ENCODE data around the gene PPP2R1B.
"Not testable (repeated sequence)": the region's sequence is repeated elsewhere in the genome, so short reads cannot be mapped to it uniquely, and the experiment has no call there.

Gene PPP2R1B

GRCh38 chr11:111777094-111778046, 11.2 kb upstream of the PPP2R1B start:
- DNase-seq (ENCODE audit: low read depth in 1 of 2, low spot score in 1 of 2): peak; percentile 66 to 85
- TF ChIP-seq JUND (IDR thresholded peaks at IDR 0.05; ENCODE audit: low read depth): no peak
- in situ Hi-C loops (cut with HindIII; ENCODE audit: low pct_unique_long_range_greater_than_20kb, low sequenced_read_pairs): no loop called here

GRCh38 chr11:111776398-111777093, 10.4 kb upstream of the PPP2R1B start:
- TF ChIP-seq JUND (IDR thresholded peaks at IDR 0.05; ENCODE audit: low read depth): no peak
- no peak for DNase-seq (ENCODE audit: low read depth in 1 of 2, low spot score in 1 of 2)
- in situ Hi-C loops (cut with HindIII; ENCODE audit: low pct_unique_long_range_greater_than_20kb, low sequenced_read_pairs): no loop called here

GRCh38 chr11:111774955-111775710, 8.9 kb upstream of the PPP2R1B start:
- no peak for TF ChIP-seq JUND (IDR thresholded peaks at IDR 0.05; ENCODE audit: low read depth)
- DNase-seq (ENCODE audit: low read depth in 1 of 2, low spot score in 1 of 2): no peak
- in situ Hi-C loops (cut with HindIII; ENCODE audit: low pct_unique_long_range_greater_than_20kb, low sequenced_read_pairs): no loop called here

- DNase-seq (ENCODE audit: low read depth in 1 of 2, low spot score in 1 of 2): no peak
- TF ChIP-seq JUND (IDR thresholded peaks at IDR 0.05; ENCODE audit: low read depth): no peak
- in situ Hi-C loops (cut with HindIII; ENCODE audit: low pct_unique_long_range_greater_than_20kb, low sequenced_read_pairs): no loop called here
These were observed 6.3 kb upstream of the PPP2R1B start for GRCh38 chr11:111772535-111772934.

GRCh38 chr11:111771205-111771604, 5.0 kb upstream of the PPP2R1B start:
- DNase-seq (ENCODE audit: low read depth in 1 of 2, low spot score in 1 of 2); in situ Hi-C loops (cut with HindIII; ENCODE audit: low pct_unique_long_range_greater_than_20kb, low sequenced_read_pairs): not testable (repeated sequence)

GRCh38 chr11:111770581-111771134, 4.5 kb upstream of the PPP2R1B start:
- DNase-seq (ENCODE audit: low read depth in 1 of 2, low spot score in 1 of 2): no peak
- in situ Hi-C loops (cut with HindIII; ENCODE audit: low pct_unique_long_range_greater_than_20kb, low sequenced_read_pairs): no loop called here

GRCh38 chr11:111766834-111767142, 599 bp upstream of the PPP2R1B start:
- in situ Hi-C loops (cut with HindIII; ENCODE audit: low pct_unique_long_range_greater_than_20kb, low sequenced_read_pairs): no loop called here
- TF ChIP-seq JUND (IDR thresholded peaks at IDR 0.05; ENCODE audit: low read depth): no peak
- DNase-seq (ENCODE audit: low read depth in 1 of 2, low spot score in 1 of 2): no peak

More at GRCh38 chr11:111770581-111771134, 4.5 kb upstream of the PPP2R1B start:
- no peak for TF ChIP-seq JUND (IDR thresholded peaks at IDR 0.05; ENCODE audit: low read depth)

GRCh38 chr11:111765320-111765983, 737 bp downstream of the PPP2R1B start:
- in situ Hi-C loops (cut with HindIII; ENCODE audit: low pct_unique_long_range_greater_than_20kb, low sequenced_read_pairs): no loop called here
- no peak for TF ChIP-seq JUND (IDR thresholded peaks at IDR 0.05; ENCODE audit: low read depth)
- DNase-seq (ENCODE audit: low read depth in 1 of 2, low spot score in 1 of 2): peak; percentile 26 to 30

GRCh38 chr11:111764621-111765020, 1.6 kb downstream of the PPP2R1B start:
- no peak for DNase-seq (ENCODE audit: low read depth in 1 of 2, low spot score in 1 of 2)
- in situ Hi-C loops (cut with HindIII; ENCODE audit: low pct_unique_long_range_greater_than_20kb, low sequenced_read_pairs): no loop called here

GRCh38 chr11:111762981-111763643, 3.1 kb downstream of the PPP2R1B start:
- no peak for TF ChIP-seq JUND (IDR thresholded peaks at IDR 0.05; ENCODE audit: low read depth)
- peak in 1 of 2 experiments; percentile 29 for DNase-seq (ENCODE audit: low read depth in 1 of 2, low spot score in 1 of 2)
- in situ Hi-C loops (cut with HindIII; ENCODE audit: low pct_unique_long_range_greater_than_20kb, low sequenced_read_pairs): no loop called here

More at GRCh38 chr11:111764621-111765020, 1.6 kb downstream of the PPP2R1B start:
- no peak for TF ChIP-seq JUND (IDR thresholded peaks at IDR 0.05; ENCODE audit: low read depth)

- in situ Hi-C loops (cut with HindIII; ENCODE audit: low pct_unique_long_range_greater_than_20kb, low sequenced_read_pairs): no loop called here
- no peak for TF ChIP-seq JUND (IDR thresholded peaks at IDR 0.05; ENCODE audit: low read depth)
- DNase-seq (ENCODE audit: low read depth in 1 of 2, low spot score in 1 of 2): no peak
These were observed 3.7 kb downstream of the PPP2R1B start for GRCh38 chr11:111762526-111762925.

Measured in T47D (cell line).